Stimulated activated CD8-positive, alpha-beta memory T cell treated with anti-CD3 and anti-CD28 coated beads, Interleukin-12 subunit alpha, Interleukin-12 subunit beta, amount 100 ng/mL, for 4 hours (primary cell): ENCODE results near the gene FHOD1.

Source experiments
- DNase-seq: peaks from one replicate; pipeline ENCODE4 v3.0.0-alpha.2; 2020; ENCODE audit warnings: low read depth

Gene FHOD1

DNA sequence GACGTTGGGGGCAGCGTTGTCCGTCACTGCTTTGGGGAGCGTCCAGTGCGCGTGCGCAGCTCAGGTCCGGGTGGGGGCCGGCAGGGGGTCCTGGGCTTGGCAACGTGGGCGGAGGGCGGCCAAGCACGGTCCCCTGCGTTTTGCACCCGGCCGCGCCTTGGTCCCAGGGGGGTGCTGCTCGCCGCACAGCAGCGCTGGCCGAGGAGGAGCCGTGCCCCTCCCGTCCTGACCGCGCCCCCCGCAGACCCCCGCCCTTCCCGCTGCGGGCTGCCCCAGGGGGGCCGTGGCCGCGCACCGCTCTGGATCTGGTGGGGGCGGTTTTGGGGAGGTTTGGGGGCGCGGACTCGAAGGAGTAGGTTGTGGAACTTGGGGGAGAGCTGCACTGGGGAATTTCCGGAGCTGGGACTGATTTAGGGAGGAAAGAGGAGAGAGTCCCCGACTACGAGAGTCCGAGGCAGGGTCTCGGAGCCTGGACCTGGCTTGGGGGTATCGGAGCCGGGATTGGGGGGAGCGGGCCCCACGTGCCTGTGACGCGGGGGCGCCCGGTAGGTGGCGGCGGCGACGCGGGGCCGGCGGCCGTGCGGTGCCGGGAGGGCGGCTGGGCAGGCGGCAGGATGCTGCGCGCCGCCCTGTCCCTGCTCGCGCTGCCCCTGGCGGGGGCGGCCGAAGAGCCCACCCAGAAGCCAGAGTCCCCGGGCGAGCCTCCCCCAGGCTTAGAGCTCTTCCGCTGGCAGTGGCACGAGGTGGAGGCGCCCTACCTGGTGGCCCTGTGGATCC, 1.3 kb upstream of the FHOD1 start, which contains the start of gene SLC9A5:
Gene SLC9A5 (plus strand): TSS at position 579 of the 777 bp plus-strand sequence. CDS start 36 bp downstream, at position 615.
- DNase-seq = no peak

DNA sequence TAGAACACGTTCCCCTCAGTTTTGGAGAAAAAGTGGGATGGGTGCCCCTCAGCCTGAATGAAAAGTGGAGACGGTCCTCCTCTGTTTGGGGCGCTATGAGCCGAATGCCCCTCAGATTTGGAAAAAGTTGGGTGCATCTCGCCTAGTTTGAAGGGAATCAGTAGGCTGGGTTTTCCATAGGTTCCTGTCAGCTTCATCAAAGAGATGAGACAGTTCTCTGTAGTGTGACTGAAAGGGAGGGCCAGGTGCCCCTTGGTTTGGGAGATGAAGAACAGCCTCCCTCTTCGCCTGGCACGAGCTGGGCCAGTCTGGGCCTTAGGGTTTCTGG, 756 bp upstream of the FHOD1 start:
- DNase-seq = no peak

DNA sequence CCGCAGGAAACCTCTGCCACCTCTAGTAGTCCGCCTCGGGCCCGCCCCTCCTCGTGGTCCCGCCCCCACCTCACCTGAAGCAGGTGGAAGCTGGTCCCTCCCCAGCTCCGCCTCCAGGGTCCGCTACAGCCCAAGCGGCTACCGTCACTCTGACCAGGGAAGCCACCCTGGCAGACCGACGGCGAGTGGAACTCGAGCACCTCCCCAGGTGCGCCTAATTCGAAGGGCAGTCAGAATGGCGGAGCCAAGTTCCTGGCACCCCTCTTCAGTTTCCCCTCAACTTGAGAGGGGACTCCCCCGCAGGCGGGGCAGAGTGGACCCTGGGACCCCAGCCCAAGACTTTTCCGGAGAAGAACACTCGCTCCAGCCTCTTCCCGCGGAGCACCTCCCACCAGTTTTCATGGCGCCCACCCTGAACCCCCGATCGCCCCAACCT, 507 bp downstream of the FHOD1 start:
- no peak for DNase-seq

DNA sequence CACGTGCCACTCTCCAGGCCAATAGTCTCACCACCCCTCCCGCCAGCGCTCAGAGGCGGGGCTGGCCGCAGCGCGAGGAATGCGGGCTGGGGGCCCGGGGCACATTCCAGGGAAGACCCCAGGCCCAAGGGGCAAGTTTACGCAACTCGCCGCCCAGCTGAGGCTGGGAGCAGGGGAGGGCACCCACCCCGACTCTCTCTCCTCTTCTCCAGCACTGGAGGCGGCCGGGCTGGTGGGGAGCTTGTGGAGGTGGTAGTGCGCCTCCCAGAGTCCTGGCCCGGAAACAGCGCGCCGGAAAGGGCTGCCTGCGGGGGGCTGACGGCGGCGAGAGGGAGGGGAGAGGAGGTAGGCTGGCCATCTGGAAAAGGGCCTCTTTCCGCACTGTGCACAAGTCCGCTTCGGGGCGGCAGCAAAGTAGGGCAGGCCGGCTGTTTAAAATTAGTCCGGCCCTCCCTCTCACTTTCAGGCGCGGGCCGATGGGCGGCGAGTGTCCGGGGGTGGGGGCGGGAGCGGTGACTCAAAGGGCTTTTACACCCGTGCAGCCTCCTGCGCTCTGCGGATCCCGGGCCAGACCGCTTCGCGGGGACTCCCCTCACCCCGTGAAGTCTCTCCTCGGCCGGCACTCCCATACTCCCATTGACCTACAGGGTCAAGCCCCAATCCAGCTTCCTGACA, 1.1 kb downstream of the FHOD1 start:
- DNase-seq = peak; percentile 35

DNA sequence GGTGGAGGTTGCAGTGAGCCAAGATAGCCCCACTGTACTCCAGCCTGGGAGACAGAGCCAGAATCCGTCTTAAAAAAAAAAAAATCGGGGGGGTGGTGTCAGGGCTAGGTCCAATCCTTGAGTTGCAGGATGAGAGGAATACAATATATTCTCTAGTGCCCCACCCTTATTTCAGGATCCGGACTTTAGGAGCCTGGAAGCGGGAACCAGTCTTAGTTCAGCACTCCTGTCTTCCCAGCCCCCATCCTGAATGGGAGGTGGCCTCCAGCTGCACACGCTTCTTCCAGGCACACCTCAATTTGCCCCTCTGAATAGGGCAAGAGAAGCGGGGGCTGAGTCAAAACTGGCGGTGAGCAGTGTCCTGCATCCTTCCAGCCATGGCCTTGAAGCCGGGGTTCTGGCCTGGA, 1.6 kb downstream of the FHOD1 start:
- no peak for DNase-seq

DNA sequence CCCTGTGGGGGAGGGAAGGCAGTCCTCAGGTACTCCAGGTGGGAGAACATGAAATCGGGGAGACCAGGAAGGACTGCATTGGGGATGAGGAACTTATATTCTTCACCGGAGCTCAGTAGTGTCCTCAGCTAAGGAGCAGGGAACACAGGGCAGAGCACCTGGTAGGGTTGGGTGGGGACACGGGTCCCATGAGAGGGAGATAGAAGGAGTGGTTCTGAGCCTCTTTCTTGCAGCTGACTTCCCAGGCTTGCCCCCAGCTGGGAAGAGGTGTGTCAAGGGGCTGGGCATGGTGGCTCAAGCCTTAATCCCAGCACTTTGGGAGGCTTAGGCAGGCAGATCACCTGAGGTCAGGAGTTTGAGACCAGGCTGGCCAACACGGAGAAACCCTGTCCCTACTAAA, 2.1 kb downstream of the FHOD1 start:
- no peak for DNase-seq

DNA sequence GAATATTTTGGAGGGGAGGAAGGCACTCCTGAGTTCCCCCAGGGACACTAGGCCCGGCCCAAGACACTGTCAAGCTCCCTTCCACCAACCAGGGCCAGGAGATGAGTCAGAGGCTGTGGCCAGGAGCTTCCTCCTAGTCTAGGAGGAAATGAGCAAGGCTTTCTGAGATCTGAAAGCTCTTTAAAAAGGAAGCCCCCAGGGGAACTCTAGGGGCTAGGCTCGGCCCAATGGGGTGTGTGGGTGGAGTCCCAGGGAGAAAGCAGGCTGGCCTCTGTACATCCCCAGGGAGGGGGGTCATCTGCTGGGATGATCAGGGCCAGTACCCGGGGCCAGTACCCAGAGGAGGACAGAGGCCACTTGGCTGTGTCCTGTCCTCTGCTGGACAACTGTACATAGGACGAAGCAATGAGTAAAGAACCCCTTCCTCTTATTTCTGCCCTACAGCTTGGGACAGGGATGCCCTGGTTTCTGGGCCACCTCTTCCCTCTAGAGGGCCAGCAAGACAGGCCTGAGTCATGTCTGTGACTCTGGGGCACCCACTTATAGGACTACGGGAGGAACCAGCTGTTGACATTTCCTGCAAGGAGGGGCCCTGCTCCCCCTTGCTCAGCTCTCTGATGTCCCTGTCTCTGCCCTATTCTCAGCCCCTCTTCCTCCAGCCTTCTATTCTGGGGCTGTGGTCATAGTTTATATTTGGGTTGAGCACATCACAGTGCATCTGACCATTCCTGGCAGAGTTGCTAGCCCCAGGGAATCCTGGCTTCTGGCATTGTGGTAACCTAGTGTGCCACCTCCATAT, 2.7 kb downstream of the FHOD1 start:
- DNase-seq = peak; percentile 62

DNA sequence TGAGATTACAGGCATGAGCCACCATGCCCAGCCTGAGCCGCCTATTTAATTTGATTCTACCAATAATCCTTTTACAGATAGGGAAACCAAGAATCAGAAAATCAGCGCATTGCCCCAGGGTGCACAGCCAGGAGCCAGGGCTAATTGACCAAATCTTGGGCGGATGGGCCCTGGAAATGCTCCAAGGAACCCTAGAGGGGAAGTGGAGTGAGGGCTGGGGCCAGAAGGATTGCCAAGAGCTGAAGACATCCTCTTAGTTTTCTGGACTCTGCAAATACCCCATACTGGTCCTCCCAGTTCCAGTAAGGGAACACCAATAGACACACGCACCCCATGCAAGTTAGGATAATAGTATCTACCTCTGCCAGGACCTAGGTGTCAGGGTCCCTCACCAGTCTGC, 3.8 kb downstream of the FHOD1 start:
- DNase-seq = no peak

DNA sequence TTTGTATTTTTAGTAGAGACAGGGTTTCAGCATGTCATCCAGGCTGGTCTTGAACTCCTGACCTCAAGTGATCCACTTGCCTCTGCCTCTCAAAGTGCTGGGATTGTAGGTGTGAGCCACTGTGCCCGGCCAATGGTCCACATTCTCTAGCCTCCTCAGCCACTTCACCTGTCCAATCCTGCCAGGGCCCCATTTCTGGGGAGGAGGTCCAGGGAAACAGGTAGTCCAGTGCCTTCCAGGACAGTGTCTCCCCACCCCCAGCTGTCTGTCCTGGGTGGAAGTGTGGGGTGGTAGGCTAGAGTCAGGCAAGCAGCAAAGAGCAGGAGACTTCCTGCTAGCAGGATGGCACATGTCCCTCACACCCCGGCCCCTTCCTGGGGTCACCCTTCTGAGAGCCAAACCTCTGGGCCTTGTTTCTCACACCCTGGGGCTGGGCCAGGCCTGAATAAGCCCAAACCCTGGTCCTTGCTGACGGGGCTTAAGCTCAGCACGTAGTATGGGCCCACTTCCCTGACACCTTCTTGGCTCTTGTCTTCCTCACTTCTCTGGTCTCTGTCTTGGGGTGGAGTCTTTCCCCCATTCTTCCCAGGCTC, 5.0 kb downstream of the FHOD1 start:
- no peak for DNase-seq

DNA sequence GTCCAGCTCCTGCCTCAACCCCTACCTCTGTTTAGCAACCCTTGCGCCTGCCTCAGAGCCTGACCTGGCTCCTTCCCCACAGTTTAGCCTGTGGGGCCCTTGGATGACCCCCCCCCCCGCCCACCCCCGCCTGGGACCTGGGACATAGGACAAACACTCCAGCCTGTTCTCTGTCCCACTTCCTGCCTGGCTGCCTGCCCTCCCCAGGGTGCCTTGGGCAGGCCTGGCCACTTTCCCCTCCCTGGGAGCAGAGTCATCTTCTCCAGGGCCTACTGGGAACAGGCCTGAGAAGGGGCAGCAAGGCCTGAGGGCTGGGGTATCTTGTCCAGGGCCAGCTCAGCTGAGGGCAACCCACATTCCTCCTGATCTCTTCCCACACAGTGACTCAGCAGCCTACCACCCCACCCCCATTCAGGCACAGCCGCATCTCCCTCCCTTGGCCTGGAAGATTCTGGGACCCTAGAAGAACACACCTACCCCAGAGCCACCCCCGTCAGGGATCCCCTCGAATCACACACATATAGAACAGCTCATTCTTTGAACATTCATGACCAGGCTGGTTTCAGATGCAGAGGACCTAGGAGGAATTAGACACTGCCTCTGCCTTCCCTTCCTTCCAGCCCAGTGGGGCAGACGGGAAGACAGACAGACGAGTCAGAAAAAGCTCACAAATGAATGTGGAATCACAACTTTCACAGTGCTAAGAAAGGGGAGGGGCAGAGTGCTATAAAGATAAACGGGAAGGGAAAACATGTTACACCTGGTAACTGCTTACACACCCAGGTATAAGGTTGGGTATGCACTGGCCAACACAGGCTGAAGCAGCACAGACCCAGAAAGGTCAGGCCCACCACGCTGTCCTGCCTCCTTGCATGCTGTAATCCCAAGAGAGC, 6.0 kb downstream of the FHOD1 start:
- no peak for DNase-seq

DNA sequence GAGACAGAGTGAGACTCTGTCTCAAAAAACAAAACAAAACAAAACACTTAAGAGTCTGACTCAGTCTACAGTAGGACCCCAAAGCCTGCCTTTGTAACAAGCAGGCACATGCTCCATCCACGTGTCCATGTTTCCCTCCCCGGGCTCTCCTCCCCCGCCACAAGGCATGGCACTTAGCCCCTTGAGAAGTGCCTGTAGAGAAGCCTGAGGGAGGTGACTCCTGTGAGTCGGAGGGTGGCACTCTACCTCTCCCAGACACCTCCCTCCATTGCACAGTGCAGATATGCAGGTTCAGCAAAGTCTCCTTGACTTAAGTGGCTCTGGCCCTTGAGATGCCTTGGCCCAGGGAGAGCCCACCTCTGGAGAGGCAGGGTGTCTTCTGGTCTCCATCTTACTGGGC, 6.8 kb downstream of the FHOD1 start:
- no peak for DNase-seq

DNA sequence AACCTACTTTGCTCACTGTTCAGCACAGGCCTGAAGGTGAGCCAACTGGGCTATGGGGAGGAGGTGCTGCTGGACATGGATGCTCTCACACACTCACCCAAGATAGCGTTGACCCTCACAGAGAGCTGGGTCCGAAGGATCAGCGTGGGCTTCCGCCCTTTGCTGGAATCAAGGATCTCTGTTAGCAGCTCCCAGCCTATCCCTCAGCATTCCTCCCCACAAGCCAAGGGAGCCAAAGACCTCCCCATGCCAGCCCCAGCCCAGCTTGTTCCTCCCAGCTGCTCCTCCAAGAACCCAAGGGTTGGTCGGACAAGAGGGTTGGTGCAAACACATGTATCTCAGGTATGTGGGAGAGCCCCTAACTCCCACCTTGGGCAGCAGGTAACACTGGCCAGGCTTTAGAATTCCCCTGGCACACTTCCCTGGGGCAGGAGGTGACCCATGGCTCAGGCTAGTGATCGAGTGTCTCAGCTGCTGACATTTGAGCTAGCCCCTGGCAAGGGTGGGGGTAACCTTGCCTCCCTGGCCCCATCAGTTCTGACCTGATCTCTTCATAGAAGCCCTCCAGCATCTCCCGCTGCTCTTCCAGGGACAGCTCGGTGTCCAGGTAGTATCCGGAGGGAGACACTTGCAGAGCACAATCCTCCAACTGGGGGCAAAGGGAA, 8.3 kb downstream of the FHOD1 start:
- DNase-seq = no peak

DNA sequence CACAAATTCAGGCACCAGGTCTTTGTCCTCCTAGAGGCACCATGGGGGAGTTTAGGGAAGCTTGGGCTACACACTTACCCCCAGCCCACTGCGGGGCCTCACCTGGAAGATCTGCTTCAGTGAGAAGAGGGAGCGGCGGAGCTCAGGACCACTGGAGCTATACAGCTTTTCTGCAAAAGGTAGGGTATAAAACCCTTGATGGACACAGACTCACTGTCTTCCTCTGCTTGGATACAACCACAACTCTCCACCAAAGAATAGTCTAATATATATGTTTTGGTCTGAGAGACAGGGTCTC, 9.1 kb downstream of the FHOD1 start:
- no peak for DNase-seq

DNA sequence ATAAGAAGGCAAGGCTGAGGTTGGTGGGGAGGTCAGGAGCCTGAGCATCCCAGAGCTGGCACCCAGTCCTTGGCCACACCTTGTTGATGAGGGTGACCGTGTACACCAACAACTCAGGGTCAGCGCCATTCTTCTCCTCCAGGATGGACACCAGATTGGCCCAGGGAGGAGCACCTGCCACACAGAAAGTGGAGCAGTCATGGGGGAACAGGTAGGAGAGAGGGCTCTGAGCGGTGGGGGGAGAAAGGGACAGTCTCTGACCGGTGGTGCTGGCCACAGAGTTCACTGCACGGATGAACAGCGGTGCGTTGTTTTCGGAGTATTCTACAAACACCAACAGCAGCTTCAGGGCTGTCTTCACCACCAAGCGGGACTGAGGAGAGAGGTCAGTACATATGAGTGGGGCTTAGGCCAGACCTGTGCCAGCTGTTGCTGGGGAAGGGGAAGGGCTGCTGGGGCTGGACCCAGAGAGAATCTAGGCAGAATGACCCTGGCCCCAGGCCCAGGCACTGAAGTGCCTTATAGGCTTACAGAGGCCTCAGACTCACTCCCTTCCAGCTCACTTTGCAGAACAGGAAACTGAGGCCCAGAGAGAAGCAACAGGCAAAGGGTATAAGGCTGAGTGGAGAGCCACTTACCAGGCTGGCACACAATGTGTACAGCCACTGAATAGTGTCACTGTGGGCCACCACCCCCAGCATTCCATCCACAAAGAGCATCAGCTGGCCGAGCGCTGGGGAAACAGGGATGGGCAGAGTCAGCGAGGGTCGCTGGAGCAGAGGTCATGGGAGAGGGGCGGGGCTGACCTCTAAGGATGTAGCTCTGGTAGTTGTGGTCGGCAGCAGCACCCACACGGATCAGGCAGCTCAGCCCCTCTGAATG, 9.6 kb downstream of the FHOD1 start:
- DNase-seq = no peak

DNA sequence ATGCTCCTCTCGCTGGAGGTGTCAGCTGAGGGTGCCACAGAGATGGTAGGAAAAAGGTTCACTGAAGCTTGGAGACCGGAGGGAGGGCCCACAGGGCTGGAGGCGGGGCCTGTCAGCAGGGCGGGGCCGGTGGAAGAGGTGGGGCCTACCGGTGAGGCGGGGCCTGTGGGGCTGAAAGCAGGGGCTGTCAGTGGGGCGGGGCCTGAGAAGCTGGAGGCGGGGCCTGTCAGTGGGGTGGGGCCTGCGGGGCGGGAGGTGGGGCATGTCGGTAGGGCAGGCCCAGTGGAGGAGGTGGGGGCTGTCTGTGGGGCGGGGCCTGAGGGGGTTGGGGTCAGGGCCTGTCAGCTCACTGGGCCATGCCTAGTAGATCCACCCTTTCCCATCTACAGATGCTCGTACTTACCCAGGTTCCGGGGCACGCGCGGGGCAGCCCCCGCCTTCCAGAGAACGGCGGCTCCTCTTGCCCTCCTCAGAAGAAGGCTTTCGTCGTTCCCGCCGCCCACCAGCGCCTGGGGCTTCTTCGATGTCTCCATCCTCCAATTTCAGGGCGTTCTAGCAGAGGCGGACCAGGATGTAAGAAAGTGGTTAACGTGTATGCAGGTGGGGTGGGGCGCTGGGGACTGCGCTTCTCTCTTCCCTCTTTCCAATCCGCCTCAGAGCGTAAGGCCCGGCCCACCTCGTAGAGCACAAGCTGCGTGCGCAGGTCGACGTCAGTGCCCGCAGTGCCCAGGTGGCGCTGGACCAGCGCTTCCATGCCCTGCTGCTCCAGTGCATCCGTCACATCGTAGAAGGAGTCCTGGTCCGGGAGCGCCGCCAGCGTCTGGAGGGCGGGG, 10.5 kb downstream of the FHOD1 start:
- no peak for DNase-seq

DNA sequence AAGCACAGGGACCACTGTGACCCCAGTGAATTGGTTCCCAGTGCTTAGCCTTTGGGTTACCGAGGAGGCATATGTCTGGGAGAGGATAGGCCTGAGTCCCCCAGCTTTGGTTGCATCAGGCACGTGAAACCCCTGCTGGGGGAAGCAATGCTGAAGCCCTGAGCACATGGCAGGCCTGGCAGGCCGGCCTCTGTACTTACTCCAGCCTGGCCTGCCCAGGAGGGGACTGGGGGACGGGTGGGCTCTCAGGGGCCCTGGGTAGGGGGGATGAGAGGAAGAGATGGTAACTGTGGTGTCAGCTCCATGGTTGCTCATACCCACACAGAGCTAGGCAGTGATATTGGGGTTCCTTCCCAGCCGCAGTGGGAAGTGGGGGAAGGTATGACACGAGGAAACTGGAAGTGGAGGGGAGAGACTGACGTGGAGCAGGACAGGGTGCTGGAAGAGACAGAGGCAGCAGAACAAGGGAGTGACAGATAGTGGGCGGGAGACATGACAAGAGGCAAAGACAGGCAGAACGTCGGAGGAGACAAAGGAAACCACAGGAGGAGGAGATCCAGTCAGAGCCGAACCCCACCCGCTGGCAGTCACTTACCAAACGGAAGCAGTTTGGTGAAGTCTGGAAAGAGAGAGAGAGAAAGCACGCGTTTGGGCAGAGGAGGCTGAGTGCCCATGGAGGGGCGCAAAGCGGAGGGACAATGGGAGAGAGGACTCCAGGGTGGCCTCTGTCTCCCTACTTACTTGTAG, 11.3 kb downstream of the FHOD1 start:
- DNase-seq = no peak

DNA sequence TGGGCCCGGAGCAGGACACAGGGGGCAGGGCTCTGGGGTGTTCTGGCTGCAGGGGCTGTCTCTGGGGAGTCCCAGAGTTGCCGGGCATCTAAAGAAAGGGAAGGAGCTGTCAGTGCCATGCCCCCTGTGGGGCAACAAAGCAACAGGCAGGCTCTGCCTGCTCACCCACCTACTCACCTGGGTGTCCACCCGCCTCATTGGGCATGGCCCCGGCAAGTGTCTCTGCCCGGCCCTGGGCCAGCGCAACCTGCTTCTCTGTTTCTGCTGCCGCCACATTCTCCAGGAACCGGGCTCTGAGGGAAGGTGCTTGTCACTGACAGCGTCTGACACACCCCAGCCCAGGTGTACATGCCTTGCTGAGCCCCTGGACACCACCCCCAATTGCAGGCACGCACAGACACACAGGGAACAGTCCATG, 13.1 kb downstream of the FHOD1 start:
- DNase-seq = no peak

DNA sequence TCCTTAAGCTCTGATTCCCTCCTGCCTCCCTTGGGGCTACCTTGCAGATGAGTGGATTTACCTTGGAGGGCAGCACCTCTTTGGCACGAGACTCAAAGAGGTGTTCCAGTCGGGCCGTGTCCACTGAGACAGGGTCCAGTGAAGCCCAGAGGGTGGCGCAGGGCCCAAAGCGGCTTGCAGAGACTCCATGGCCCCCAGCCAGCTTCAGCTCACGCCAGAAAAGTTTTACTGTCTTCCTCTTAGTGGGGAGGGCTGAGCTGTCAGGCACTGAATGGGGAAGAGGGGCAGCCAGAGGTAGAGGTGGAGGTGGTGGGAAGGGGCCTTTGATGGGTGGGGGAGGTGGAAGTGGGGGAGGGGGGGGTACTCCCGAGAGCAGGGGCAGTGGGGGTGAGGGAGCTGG, 13.7 kb downstream of the FHOD1 start:
- no peak for DNase-seq
